ENCODE results near the gene GNA12.

GNA12 gene

GRCh38 chr7:2800931-2801688 is 43.0 kb downstream of the GNA12 start:
- no peak for TF ChIP-seq GATA2 (IDR thresholded peaks at IDR 0.05; ENCODE audit: low read depth, low read length)
- TF ChIP-seq GATA3 (IDR thresholded peaks at IDR 0.05; ENCODE audit: low read depth, low read length), result no peak

GRCh38 chr7:2800220-2800930 is 43.7 kb downstream of the GNA12 start:
- TF ChIP-seq GATA3 (IDR thresholded peaks at IDR 0.05; ENCODE audit: low read depth, low read length) (no peak), GATA2 (IDR thresholded peaks at IDR 0.05; ENCODE audit: low read depth, low read length) (no peak)

GRCh38 chr7:2799253-2799652 is 44.9 kb downstream of the GNA12 start:
- no peak for TF ChIP-seq GATA2 (IDR thresholded peaks at IDR 0.05; ENCODE audit: low read depth, low read length)
- TF ChIP-seq GATA3 (IDR thresholded peaks at IDR 0.05; ENCODE audit: low read depth, low read length), result no peak

GRCh38 chr7:2798669-2799068 is 45.4 kb downstream of the GNA12 start:
- TF ChIP-seq GATA2 (IDR thresholded peaks at IDR 0.05; ENCODE audit: low read depth, low read length) (no peak), GATA3 (IDR thresholded peaks at IDR 0.05; ENCODE audit: low read depth, low read length) (no peak)

- no peak for TF ChIP-seq GATA2 (IDR thresholded peaks at IDR 0.05; ENCODE audit: low read depth, low read length)
- no peak for TF ChIP-seq GATA3 (IDR thresholded peaks at IDR 0.05; ENCODE audit: low read depth, low read length)
Observed at GRCh38 chr7:2796358-2797352, 47.5 kb downstream of the GNA12 start.

GRCh38 chr7:2795906-2796305 is 48.2 kb downstream of the GNA12 start:
- TF ChIP-seq GATA2 (IDR thresholded peaks at IDR 0.05; ENCODE audit: low read depth, low read length) (no peak), GATA3 (IDR thresholded peaks at IDR 0.05; ENCODE audit: low read depth, low read length) (no peak)

GRCh38 chr7:2794836-2795636 is 49.1 kb downstream of the GNA12 start:
- no peak for TF ChIP-seq GATA3 (IDR thresholded peaks at IDR 0.05; ENCODE audit: low read depth, low read length)
- no peak for TF ChIP-seq GATA2 (IDR thresholded peaks at IDR 0.05; ENCODE audit: low read depth, low read length)

- TF ChIP-seq GATA2 (IDR thresholded peaks at IDR 0.05; ENCODE audit: low read depth, low read length) (no peak), GATA3 (IDR thresholded peaks at IDR 0.05; ENCODE audit: low read depth, low read length) (no peak)
Observed at GRCh38 chr7:2792856-2793487, 51.1 kb downstream of the GNA12 start.

GRCh38 chr7:2792235-2792634 is 51.9 kb downstream of the GNA12 start:
- no peak for TF ChIP-seq GATA3 (IDR thresholded peaks at IDR 0.05; ENCODE audit: low read depth, low read length)
- no peak for TF ChIP-seq GATA2 (IDR thresholded peaks at IDR 0.05; ENCODE audit: low read depth, low read length)

- TF ChIP-seq GATA3 (IDR thresholded peaks at IDR 0.05; ENCODE audit: low read depth, low read length) (no peak), GATA2 (IDR thresholded peaks at IDR 0.05; ENCODE audit: low read depth, low read length) (no peak)
Observed at GRCh38 chr7:2791390-2791789, 52.7 kb downstream of the GNA12 start.

GRCh38 chr7:2787251-2787951 is 56.7 kb downstream of the GNA12 start:
- TF ChIP-seq GATA2 (IDR thresholded peaks at IDR 0.05; ENCODE audit: low read depth, low read length), result no peak
- TF ChIP-seq GATA3 (IDR thresholded peaks at IDR 0.05; ENCODE audit: low read depth, low read length), result no peak

- TF ChIP-seq GATA2 (IDR thresholded peaks at IDR 0.05; ENCODE audit: low read depth, low read length) (no peak), GATA3 (IDR thresholded peaks at IDR 0.05; ENCODE audit: low read depth, low read length) (no peak)
Observed at GRCh38 chr7:2786607-2787116, 57.4 kb downstream of the GNA12 start.

Data from SH-SY5Y (cell line).